Measurements from ENCODE around the gene TNKS1BP1. TPM values are rescaled to one million over a fixed set of nuclear protein-coding genes. Genes with fewer than 3 reads are reported as not detected.

Gene TNKS1BP1
- total RNA-seq, 1 donor from 2014 or later = 11.7 TPM

GRCh38 chr11:57266157-57266556 lies 58.6 kb downstream of the TNKS1BP1 start:
- Histone ChIP-seq H3K9me3 (ENCODE audit: low read depth) (peaks cover 11% of the 10 kb centered on the region), H2AFZ (replicated peaks) (no peak overlapping the region), H4K20me1 (ENCODE audit: low read depth) (no peaks in the 10 kb centered on the region), H3K27ac (no peak overlapping the region), H3K9ac (no peak overlapping the region), H3K4me2 (no peak overlapping the region), H3K27me3 (no peaks in the 10 kb centered on the region), H3K36me3 (no peaks in the 10 kb centered on the region), H3K79me2 (ENCODE audit: low read depth) (no peaks in the 10 kb centered on the region), H3F3A (ENCODE audit: low read depth) (no peaks in the 10 kb centered on the region), H3K4me3 (no peak overlapping the region), H3K4me1 (no peaks in the 10 kb centered on the region)
- DNase-seq (ENCODE audit: low spot score) = no peak
- no peak overlapping the region for H3K4me3 Mint-ChIP-seq
- no peaks in the 10 kb centered on the region for H3K4me1 Mint-ChIP-seq
- H3K9me3 Mint-ChIP-seq = peaks cover 21% of the 10 kb centered on the region
- H3K27ac Mint-ChIP-seq = no peak overlapping the region
- TF ChIP-seq EZH2 (IDR thresholded peaks at IDR 0.05) (no peak), CTCF (IDR thresholded peaks at IDR 0.05) (no peak), EZH2phosphoT487 (IDR thresholded peaks at IDR 0.05) (no peak)
- peaks cover 5% of the 10 kb centered on the region for H3K27me3 Mint-ChIP-seq (ENCODE audit: insufficient read depth, low read depth)
- H3K36me3 Mint-ChIP-seq = no peaks in the 10 kb centered on the region

GRCh38 chr11:57263351-57263750 lies 61.4 kb downstream of the TNKS1BP1 start:
- no peaks in the 10 kb centered on the region for H3K36me3 ChIP-seq
- no peaks in the 10 kb centered on the region for H3K27me3 ChIP-seq
- no peak overlapping the region for H3K4me3 ChIP-seq
- TF ChIP-seq EZH2 (IDR thresholded peaks at IDR 0.05) = no peak
- TF ChIP-seq CTCF (IDR thresholded peaks at IDR 0.05) = no peak
- no peak for TF ChIP-seq EZH2phosphoT487 (IDR thresholded peaks at IDR 0.05)
- H3K4me3 Mint-ChIP-seq = no peak overlapping the region
- H3K9me3 ChIP-seq (ENCODE audit: low read depth) = peaks cover 11% of the 10 kb centered on the region
- no peak overlapping the region for H3K4me2 ChIP-seq
- no peak overlapping the region for H3K9ac ChIP-seq
- peaks cover 5% of the 10 kb centered on the region for H3K27me3 Mint-ChIP-seq (ENCODE audit: insufficient read depth, low read depth)
- no peaks in the 10 kb centered on the region for H3F3A ChIP-seq (ENCODE audit: low read depth)
- no peaks in the 10 kb centered on the region for H3K36me3 Mint-ChIP-seq
- H3K27ac Mint-ChIP-seq = peak overlapping the region; percentile 51
- peak overlapping the region; percentile 44 for H2AFZ ChIP-seq (replicated peaks)
- no peaks in the 10 kb centered on the region for H4K20me1 ChIP-seq (ENCODE audit: low read depth)
- H3K9me3 Mint-ChIP-seq = peaks cover 23% of the 10 kb centered on the region
- H3K79me2 ChIP-seq (ENCODE audit: low read depth) = no peaks in the 10 kb centered on the region
- no peak for DNase-seq (ENCODE audit: low spot score)
- no peak overlapping the region for H3K27ac ChIP-seq
- no peaks in the 10 kb centered on the region for H3K4me1 Mint-ChIP-seq
- H3K4me1 ChIP-seq = no peaks in the 10 kb centered on the region

- Histone ChIP-seq H3K79me2 (ENCODE audit: low read depth) (no peaks in the 10 kb centered on the region), H3K4me3 (no peak overlapping the region), H3K27me3 (no peaks in the 10 kb centered on the region), H3K27ac (no peak overlapping the region), H3K4me1 (no peaks in the 10 kb centered on the region), H3K36me3 (no peaks in the 10 kb centered on the region), H4K20me1 (ENCODE audit: low read depth) (no peaks in the 10 kb centered on the region), H3K9ac (no peak overlapping the region), H2AFZ (replicated peaks) (no peak overlapping the region), H3K4me2 (no peak overlapping the region), H3K9me3 (ENCODE audit: low read depth) (peaks cover 11% of the 10 kb centered on the region), H3F3A (ENCODE audit: low read depth) (no peaks in the 10 kb centered on the region)
- DNase-seq (ENCODE audit: low spot score) = no peak
- TF ChIP-seq EZH2phosphoT487 (IDR thresholded peaks at IDR 0.05) = no peak
- TF ChIP-seq EZH2 (IDR thresholded peaks at IDR 0.05) = no peak
- TF ChIP-seq CTCF (IDR thresholded peaks at IDR 0.05) = no peak
- H3K27me3 Mint-ChIP-seq (ENCODE audit: insufficient read depth, low read depth) = peaks cover 5% of the 10 kb centered on the region
- no peak overlapping the region for H3K4me3 Mint-ChIP-seq
- H3K36me3 Mint-ChIP-seq = no peaks in the 10 kb centered on the region
- H3K27ac Mint-ChIP-seq = no peak overlapping the region
- peaks cover 20% of the 10 kb centered on the region for H3K9me3 Mint-ChIP-seq
- H3K4me1 Mint-ChIP-seq = no peaks in the 10 kb centered on the region
Observed at GRCh38 chr11:57262157-57262556, 62.6 kb downstream of the TNKS1BP1 start.
